Skin epidermis (tissue), 12 donors: ENCODE results near the gene DAPK1.

ENCODE experiments used
- H3K27ac ChIP-seq, 21 experiments: fragments of 200-600 bp; sonication (generic) in 11 of 21; one replicate each; pipeline ENCODE4 v1.5.0; 2020; ENCODE audit warnings: mild to moderate bottlenecking in 3 of 21, inconsistent platforms in 2 of 21, moderate library complexity in 2 of 21
- H3K4me3 ChIP-seq, 7 experiments: fragments of 200-600 bp; sonication (generic) in 2 of 7; one replicate each; pipeline ENCODE4 v1.5.0; 2020; ENCODE audit warnings: inconsistent platforms in 2 of 7, mild to moderate bottlenecking in 2 of 7, moderate library complexity in 1 of 7

DAPK1 gene

DNA sequence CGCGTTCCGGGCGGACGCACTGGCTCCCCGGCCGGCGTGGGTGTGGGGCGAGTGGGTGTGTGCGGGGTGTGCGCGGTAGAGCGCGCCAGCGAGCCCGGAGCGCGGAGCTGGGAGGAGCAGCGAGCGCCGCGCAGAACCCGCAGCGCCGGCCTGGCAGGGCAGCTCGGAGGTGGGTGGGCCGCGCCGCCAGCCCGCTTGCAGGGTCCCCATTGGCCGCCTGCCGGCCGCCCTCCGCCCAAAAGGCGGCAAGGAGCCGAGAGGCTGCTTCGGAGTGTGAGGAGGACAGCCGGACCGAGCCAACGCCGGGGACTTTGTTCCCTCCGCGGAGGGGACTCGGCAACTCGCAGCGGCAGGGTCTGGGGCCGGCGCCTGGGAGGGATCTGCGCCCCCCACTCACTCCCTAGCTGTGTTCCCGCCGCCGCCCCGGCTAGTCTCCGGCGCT, at the start of gene DAPK1:
DAPK1 (plus strand) TSS at position 264 of the 442 bp plus-strand sequence. CDS start 1,211 bp downstream, outside the sequence.
- Histone ChIP-seq H3K27ac (peak within 1 kb of the TSS; percentile 2 to 92 (median 78)), H3K4me3 (peak within 1 kb of the TSS; percentile 42 to 68 (median 56))

GRCh38 chr9:87451149-87451548, 46.5 kb upstream of the DAPK1 start:
- Histone ChIP-seq H3K27ac (no peak overlapping the region), H3K4me3 (no peak overlapping the region)

GRCh38 chr9:87455407-87455806, 42.3 kb upstream of the DAPK1 start:
- H3K27ac ChIP-seq: no peak overlapping the region
- H3K4me3 ChIP-seq: no peak overlapping the region

GRCh38 chr9:87461256-87461655, 36.4 kb upstream of the DAPK1 start:
- no peak overlapping the region for H3K27ac ChIP-seq
- H3K4me3 ChIP-seq: no peak overlapping the region

- Histone ChIP-seq H3K4me3 (no peak overlapping the region), H3K27ac (peak overlapping the region in 11 of 21 experiments; percentile 0 to 61 (median 26))
Observed at GRCh38 chr9:87464110-87464991, 33.3 kb upstream of the DAPK1 start.

DNA sequence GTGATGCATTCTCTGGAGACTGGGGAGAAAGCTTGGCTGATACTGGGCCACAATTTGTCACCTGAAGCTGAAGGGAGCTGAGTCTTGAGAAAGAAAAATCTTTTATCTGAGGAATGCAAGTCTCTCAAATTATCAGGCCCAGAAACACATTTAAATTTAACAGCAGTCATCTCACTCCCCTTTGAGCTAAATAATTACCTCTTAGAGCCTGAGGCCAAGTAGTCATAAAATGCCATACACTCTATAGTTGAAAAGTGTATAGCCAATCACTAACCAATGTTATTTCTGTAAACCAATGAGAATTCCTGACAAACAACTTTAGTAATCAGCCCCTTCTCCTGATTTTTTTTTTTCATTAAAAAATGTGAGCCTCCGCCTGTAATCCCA, 32.7 kb upstream of the DAPK1 start:
- H3K27ac ChIP-seq: peak overlapping the region in 4 of 21 experiments; percentile 9 to 27 (median 24)
- H3K4me3 ChIP-seq: no peak overlapping the region

DNA sequence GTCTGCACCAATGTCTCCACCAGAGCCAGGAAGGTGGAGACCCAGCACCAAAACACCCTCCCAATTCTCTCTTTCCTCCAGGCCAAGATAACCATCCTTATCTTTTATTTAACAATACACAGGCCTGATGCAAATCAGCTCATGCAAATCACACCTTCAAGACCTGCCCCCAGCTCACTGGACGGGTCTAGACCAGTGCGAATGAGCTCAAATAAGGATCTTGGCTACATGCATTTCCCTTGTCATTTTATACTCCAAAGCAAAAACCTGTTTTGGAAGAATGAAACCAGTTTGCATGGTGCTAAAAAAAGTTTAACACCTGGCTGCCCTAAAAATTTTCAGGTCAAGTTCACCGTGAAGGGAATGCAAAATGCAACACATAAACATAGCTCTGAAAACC, 31.9 kb upstream of the DAPK1 start:
- no peak overlapping the region for H3K27ac ChIP-seq
- no peak overlapping the region for H3K4me3 ChIP-seq

DNA sequence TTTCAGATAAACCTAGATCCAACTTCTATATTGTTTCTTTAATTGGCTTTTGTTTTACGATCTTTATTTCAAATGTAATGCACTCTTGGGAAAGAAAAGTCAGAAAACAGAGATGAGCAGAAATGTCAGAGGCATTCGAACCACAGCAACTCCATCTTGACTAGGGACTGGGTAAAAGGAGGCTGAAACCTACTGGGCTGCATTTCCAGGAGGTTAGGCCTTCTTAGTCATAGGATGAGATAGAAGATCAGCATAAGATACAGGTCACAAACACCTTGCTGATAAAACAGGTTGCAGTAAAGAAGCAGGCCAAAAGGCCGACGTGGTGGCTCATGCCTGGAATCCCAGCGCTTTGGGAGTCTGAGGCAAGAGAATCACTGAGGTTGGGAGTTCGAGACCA, 30.5 kb upstream of the DAPK1 start:
- H3K27ac ChIP-seq: no peak overlapping the region
- H3K4me3 ChIP-seq: no peak overlapping the region

- Histone ChIP-seq H3K27ac (no peak overlapping the region), H3K4me3 (no peak overlapping the region)
Observed at GRCh38 chr9:87469793-87470465, 27.7 kb upstream of the DAPK1 start.

GRCh38 chr9:87471746-87472145, 25.9 kb upstream of the DAPK1 start:
- H3K4me3 ChIP-seq: no peak overlapping the region
- no peak overlapping the region for H3K27ac ChIP-seq

DNA sequence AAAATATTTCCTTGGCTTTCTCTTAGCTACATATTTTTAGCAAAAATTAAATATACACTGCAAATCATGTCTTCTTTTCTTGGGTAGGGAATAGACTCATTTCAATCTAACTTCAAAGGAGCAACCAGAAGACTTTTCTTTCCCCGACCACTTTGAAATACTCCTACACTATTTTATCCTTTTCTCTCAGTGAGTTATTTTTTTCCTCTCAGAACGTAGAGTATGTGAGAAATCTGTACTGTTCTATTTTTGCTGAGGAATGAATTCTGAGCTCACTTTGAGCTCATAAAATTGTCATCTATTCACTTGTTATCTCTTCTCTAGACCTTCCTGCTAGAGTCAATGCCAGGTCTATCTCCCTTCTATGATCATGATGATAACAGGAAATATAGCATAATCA, 22.2 kb upstream of the DAPK1 start:
- Histone ChIP-seq H3K4me3 (no peak overlapping the region), H3K27ac (no peak overlapping the region)

GRCh38 chr9:87478226-87478992, 19.3 kb upstream of the DAPK1 start:
- Histone ChIP-seq H3K4me3 (no peak overlapping the region), H3K27ac (no peak overlapping the region)

DNA sequence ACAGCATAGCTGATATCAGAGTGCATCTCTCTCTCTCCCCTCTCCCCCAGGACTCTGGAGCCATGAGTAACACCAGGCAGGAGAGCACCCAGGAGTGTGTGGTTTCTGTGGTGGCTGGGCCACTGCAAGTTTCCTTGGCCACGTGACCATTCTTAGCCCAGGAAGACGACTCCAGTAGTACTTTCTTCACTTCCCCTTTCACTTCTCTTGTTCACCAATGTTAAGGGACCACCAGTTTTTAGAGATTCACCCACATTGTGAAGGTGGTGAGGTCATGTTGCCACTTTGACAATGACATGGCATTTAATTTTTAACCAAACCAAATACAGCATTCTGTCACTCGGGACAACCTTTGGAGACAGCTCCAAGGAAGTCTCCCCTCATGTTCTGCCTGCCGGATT, 17.9 kb upstream of the DAPK1 start:
- no peak overlapping the region for H3K4me3 ChIP-seq
- H3K27ac ChIP-seq: peak overlapping the region in 1 of 21 experiments; percentile 35

DNA sequence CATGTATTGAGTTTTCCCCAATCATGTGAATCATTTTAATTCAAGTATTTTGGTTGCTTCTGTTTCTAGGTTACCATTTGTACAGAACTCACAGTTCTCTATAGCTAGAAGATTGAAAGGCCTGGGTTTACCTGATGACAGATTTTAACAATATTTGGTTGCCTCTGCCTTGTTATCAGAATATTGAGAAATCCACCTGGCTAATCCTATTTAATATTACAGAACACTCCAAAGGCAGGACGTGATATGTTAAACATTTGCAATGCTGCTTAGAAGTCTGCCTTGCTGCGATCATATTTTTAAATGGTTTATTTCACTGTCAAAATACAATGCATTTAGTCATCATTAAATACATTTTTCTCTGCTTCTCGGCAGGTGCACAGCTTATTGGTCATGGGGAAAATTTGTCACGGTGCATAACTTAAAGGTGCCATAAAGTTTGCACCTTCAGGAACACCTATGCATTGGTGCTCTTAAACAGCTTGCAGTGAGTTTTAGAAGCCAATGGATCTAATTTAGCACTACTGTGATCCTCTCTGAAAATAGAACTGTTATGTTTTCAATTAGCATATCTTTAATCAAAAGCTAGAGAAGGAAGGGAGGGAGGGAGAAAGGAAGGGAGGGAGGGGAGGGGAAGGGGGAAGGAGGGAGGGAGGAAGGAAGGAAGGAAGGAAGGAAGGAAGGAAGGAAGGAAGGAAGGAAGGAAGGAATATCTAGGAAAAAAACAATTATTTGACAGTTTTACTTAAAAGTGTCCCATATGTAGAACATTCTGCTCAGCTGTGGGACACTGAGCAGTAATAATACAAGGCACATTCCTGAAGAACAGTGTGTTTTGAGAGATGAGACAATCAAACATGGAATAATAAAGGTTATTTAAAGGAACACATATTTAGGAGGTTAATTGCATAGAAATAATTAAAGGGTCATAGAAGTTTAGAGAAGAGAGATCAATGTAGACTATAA, 15.5 kb upstream of the DAPK1 start:
- H3K27ac ChIP-seq: no peak overlapping the region
- H3K4me3 ChIP-seq: no peak overlapping the region

DNA sequence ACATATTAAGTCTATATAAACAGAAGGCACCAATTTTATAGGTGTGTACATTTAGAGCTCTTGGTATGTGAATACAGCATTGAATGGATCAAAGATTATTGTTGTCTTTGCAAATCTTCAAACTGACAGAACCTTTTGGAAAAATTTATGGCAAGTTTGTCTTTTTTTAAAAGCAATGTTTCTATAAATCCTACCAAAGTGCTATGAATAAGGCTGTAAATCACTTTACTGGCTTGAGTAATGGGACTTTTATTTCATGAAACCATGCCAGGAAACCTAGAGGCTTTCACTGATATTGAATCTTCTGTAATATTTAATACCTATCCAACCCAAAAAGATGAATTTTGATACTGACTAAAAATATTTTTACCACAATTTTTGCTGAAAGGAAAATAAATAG, 7.4 kb upstream of the DAPK1 start:
- no peak overlapping the region for H3K27ac ChIP-seq

GRCh38 chr9:87490907-87491306, 6.8 kb upstream of the DAPK1 start:
- Histone ChIP-seq H3K4me3 (no peak overlapping the region), H3K27ac (no peak overlapping the region)

More for the DNA sequence above, 7.4 kb upstream of the DAPK1 start:
- no peak overlapping the region for H3K4me3 ChIP-seq

- Histone ChIP-seq H3K4me3 (no peak overlapping the region), H3K27ac (no peak overlapping the region)
Observed at GRCh38 chr9:87491523-87491922, 6.1 kb upstream of the DAPK1 start.

DNA sequence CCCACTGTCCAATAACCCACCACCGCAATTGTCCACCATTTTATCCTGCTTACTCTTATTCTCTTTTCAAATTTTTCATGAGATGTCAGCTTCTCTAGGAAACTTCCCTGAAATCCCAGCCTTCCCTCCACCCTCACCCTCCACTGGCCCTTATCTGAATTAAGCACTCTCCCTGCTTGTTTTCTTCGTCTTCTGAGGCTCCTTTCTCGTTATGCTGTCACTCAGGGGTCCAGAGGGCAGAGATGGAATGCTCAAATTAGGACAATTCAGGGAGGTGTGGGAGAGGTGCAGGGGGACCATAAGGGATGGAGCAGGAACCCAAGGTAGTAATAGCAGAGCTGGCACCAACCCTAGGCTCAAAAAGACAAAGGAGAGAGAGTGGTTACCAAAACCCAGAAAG, 5.0 kb upstream of the DAPK1 start:
- no peak overlapping the region for H3K4me3 ChIP-seq

DNA sequence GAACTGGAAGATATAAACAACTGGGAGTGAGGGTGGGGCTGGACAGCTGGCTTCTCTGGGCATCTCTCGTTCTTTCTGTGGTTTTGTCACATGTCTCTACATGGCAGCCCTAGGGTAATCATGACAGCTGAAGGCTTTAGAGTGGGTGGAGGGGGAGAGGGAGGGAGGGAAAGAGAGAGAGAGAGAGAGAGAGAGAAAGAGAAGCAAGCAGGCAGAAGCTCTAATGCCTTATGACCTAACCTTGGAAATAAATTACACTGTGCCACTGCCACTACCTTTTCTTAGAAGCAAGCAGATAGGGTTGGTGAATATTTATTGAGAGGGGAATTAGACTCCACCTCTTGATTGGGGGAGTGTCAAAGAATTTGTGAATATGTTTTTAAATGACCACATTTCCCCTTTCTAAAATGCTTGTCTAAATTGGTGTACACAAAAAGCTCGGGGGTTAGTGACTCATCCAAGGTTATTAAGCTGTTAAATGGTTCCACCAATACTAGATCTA, 2.6 kb upstream of the DAPK1 start:
- Histone ChIP-seq H3K27ac (peak overlapping the region in 1 of 21 experiments; percentile 1), H3K4me3 (no peak overlapping the region)

More for the DNA sequence above, 5.0 kb upstream of the DAPK1 start:
- no peak overlapping the region for H3K27ac ChIP-seq
